Neuronal stem cell (in vitro differentiated cells): ENCODE data around the gene ROBO2.

Source experiments
- DNase-seq: peaks from one replicate; pipeline ENCODE4 v3.0.0-alpha.2; 2013; ENCODE audit warnings: low spot score
- H2AFZ ChIP-seq: one replicate; pipeline ENCODE4 v1.6.1; 2013; ENCODE audit warnings: mild to moderate bottlenecking, low read length, inconsistent platforms
- H2AK5ac ChIP-seq: 2 replicates; pipeline ENCODE4 v1.6.1; 2013; ENCODE audit warnings: low read depth, mild to moderate bottlenecking, inconsistent platforms, low read length, moderate library complexity, mixed read lengths
- H2BK120ac ChIP-seq: 2 replicates; pipeline ENCODE4 v1.6.1; 2013; ENCODE audit warnings: low read depth, mild to moderate bottlenecking, inconsistent platforms, low read length, moderate library complexity, mixed read lengths
- H2BK12ac ChIP-seq: one replicate; pipeline ENCODE4 v1.6.1; 2013; ENCODE audit warnings: low read length, inconsistent platforms
- H2BK15ac ChIP-seq: 2 replicates; pipeline ENCODE4 v1.6.1; 2013; ENCODE audit warnings: mild to moderate bottlenecking, low read length, inconsistent platforms, mixed read lengths
- H2BK5ac ChIP-seq: one replicate; pipeline ENCODE4 v1.6.1; 2013; ENCODE audit warnings: inconsistent platforms, mild to moderate bottlenecking, low read length, moderate library complexity
- H3K14ac ChIP-seq: one replicate; pipeline ENCODE4 v1.6.1; 2013; ENCODE audit warnings: low read length, inconsistent platforms
- H3K18ac ChIP-seq: 2 replicates; pipeline ENCODE4 v1.6.1; 2013; ENCODE audit warnings: low read length, inconsistent platforms
- H3K23ac ChIP-seq: 2 replicates; pipeline ENCODE4 v1.6.1; 2013; ENCODE audit warnings: low read depth, mild to moderate bottlenecking, mixed read lengths, low read length, inconsistent platforms; ENCODE audit not compliant: poor library complexity
- H3K27ac ChIP-seq: replicated peaks from 3 replicates; pipeline ENCODE4 v1.5.1; 2013; ENCODE audit warnings: low read length, inconsistent platforms
- H3K27me3 ChIP-seq, 3 experiments: 2 replicates each; pipeline ENCODE4 v1.6.1; 2013; ENCODE audit warnings: low read length in 3 of 3, mild to moderate bottlenecking in 2 of 3, inconsistent platforms in 1 of 3, low read depth in 1 of 3, mixed read lengths in 1 of 3, moderate library complexity in 1 of 3; ENCODE audit not compliant: control insufficient read depth in 3 of 3, insufficient read depth in 3 of 3
- H3K36me3 ChIP-seq, 2 donors: replicated peaks in 1 of 2; 2 replicates each; pipeline ENCODE4 v1.6.1; 2013; ENCODE audit warnings: low read length in 2 of 2; ENCODE audit not compliant: control insufficient read depth in 2 of 2, insufficient read depth in 2 of 2
- H3K4ac ChIP-seq: 2 replicates; pipeline ENCODE4 v1.6.1; 2013; ENCODE audit warnings: inconsistent platforms, mild to moderate bottlenecking, low read length, moderate library complexity
- H3K4me1 ChIP-seq, 2 donors: 1 replicate in 1 of 2; 2 replicates in 1 of 2; pipeline ENCODE4 v1.6.1; 2013; ENCODE audit warnings: low read length in 2 of 2, low read depth in 1 of 2; ENCODE audit not compliant: control insufficient read depth in 2 of 2, insufficient read depth in 1 of 2
- H3K4me2 ChIP-seq: one replicate; pipeline ENCODE4 v1.6.1; 2013; ENCODE audit warnings: mild to moderate bottlenecking, low read length, inconsistent platforms; ENCODE audit not compliant: insufficient read depth, poor library complexity, severe bottlenecking
- H3K4me3 ChIP-seq, 2 donors: 2 replicates each; pipeline ENCODE4 v1.5.1; 2013; ENCODE audit warnings: low read length in 2 of 2, mild to moderate bottlenecking in 2 of 2, inconsistent platforms in 1 of 2, moderate library complexity in 1 of 2
- H3K79me1 ChIP-seq: one replicate; pipeline ENCODE4 v1.6.1; 2013; ENCODE audit warnings: low read depth, mild to moderate bottlenecking, inconsistent platforms, low read length, moderate library complexity
- H3K9ac ChIP-seq: one replicate; pipeline ENCODE4 v1.6.1; 2013; ENCODE audit warnings: mild to moderate bottlenecking, low read depth, low read length, inconsistent platforms; ENCODE audit not compliant: poor library complexity
- H3K9me3 ChIP-seq, 2 donors: replicated peaks in 1 of 2; 2 replicates each; pipeline versions ENCODE3 to v1.6.1; 2013; ENCODE audit warnings: low read length in 2 of 2, mild to moderate bottlenecking in 2 of 2, inconsistent platforms in 1 of 2, low read depth in 1 of 2, mixed read lengths in 1 of 2, moderate library complexity in 1 of 2; ENCODE audit not compliant: control insufficient read depth in 2 of 2, insufficient read depth in 1 of 2
- H4K8ac ChIP-seq: one replicate; pipeline ENCODE4 v1.6.1; 2013; ENCODE audit warnings: low read depth, mild to moderate bottlenecking, inconsistent platforms, low read length, moderate library complexity
- H4K91ac ChIP-seq: one replicate; pipeline ENCODE4 v1.6.1; 2013; ENCODE audit warnings: low read length, low read depth, mild to moderate bottlenecking, inconsistent platforms; ENCODE audit not compliant: poor library complexity
- WGBS, 2 donors: extraction: QIAGEN DNeasy Blood & Tissue Kit; methylation state at CpG; one replicate each; pipeline ENCODE4 v1.1.7; 2013; ENCODE audit warnings: missing lambda C conversion rate in 2 of 2, mixed read lengths in 1 of 2; ENCODE audit not compliant: insufficient read length in 2 of 2, insufficient replicate concordance in 1 of 2; ENCODE audit errors: extremely low coverage in 2 of 2; 5-methylcytosine and 5-hydroxymethylcytosine counted together

The ROBO2 gene

DNA sequence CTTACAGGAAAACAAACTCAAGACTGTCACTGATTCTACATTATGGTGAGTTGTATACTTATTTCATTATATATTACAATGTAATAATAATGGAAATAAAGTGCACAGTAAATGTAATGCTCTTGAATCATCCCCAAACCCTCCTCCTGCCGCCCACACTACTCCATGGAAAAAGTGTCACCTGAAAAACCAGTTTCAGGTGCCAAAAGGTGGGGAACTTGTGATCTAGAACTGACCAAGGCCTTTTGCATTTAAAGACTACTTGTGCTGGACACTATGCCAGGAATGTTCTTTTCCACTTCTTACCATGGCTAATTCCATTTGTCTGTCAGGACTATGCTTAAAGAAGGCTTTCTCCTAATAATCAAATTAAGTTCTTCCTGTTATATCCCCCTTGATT is 32.3 kb downstream of the ROBO2 start:
- WGBS, 2 donors: no CpG with 5 or more reads among the region's 1 CpG
- H3K23ac ChIP-seq: no peak overlapping the region
- H3K4ac ChIP-seq: no peak overlapping the region

DNA sequence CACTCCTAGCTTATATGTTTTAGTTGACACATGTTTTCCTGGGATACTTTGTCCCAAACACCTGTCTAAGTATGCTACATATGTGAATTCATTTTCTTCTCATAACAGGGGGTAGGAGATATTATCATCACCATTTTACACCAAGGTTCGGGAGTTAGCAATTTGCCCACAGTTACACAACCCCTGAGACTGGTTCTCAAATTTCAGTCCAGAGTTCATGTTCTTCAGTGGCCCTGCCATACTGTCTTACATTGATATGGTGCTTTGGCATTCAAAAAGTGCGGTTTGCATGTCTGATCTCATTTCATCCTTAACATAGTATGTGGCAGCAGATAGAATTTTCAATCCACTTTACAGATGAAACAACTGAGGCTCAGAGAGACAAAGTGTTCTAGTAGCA is 38.4 kb downstream of the ROBO2 start:
- DNase-seq: no peak
- Histone ChIP-seq H2BK12ac (no peak overlapping the region), H2AFZ (no peak overlapping the region), H3K9ac (no peak overlapping the region), H4K91ac (no peak overlapping the region), H3K18ac (no peak overlapping the region), H3K23ac (no peak overlapping the region), H3K4me1 (peaks cover 0 to 5% of the 10 kb centered on the region in 2 donors), H3K27ac (no peak overlapping the region), H3K27me3 (no peaks in the 10 kb centered on the region), H3K4me2 (no peak overlapping the region), H3K14ac (no peak overlapping the region), H3K79me1 (no peaks in the 10 kb centered on the region), H2BK15ac (no peak overlapping the region), H3K4ac (no peak overlapping the region), H4K8ac (no peak overlapping the region), H3K9me3 (no peaks in the 10 kb centered on the region), H3K36me3 (no peaks in the 10 kb centered on the region), H2BK120ac (no peak overlapping the region), H2BK5ac (no peak overlapping the region), H2AK5ac (no peak overlapping the region), H3K4me3 (no peak overlapping the region)
- no CpG with 5 or more reads among the region's 2 CpGs for WGBS, 2 donors

More for the DNA sequence above, 32.3 kb downstream of the ROBO2 start:
- Histone ChIP-seq H3K79me1 (no peaks in the 10 kb centered on the region), H2AFZ (no peak overlapping the region), H2BK12ac (no peak overlapping the region), H4K91ac (no peak overlapping the region), H3K4me3 (no peak overlapping the region), H2AK5ac (no peak overlapping the region), H3K36me3 (no peaks in the 10 kb centered on the region), H3K27ac (no peak overlapping the region), H3K27me3 (no peaks in the 10 kb centered on the region), H2BK15ac (no peak overlapping the region), H3K4me1 (no peaks in the 10 kb centered on the region), H3K14ac (no peak overlapping the region), H4K8ac (no peak overlapping the region), H2BK5ac (no peak overlapping the region), H2BK120ac (no peak overlapping the region), H3K9me3 (no peaks in the 10 kb centered on the region), H3K18ac (no peak overlapping the region), H3K4me2 (no peak overlapping the region), H3K9ac (no peak overlapping the region)
- no peak for DNase-seq

DNA sequence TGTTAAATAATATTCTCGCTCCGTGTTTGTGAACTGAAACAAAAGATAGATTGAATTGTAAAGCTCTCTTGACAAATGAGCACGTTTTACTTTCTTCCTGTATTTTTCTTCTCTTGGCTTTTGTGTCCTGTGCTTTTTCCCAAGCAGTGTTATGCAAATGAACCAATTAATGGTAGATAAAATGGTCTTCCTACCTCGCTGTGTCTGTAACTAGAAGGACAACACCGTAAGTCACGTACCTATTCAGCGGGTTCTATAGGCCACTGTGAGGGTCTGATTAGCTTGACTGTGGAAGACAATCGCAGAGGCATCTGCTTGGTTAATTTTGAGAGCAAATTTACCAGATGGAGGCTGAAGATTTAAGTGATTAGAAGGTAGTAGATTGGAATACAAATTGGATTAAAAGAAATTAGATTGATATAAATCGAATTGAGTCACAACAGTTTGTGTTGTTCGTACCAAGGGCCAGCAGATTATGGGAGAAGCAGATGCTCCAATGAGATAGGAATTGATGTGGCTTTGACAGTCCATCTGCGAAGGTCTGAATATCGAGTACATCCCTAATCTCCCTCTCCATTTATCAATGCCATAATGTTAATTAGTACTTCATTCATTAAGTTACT is 40.2 kb downstream of the ROBO2 start:
- Histone ChIP-seq H2BK12ac (no peak overlapping the region), H2AK5ac (no peak overlapping the region), H2BK120ac (no peak overlapping the region), H3K18ac (no peak overlapping the region), H3K4me1 (peaks cover 0 to 5% of the 10 kb centered on the region in 2 donors), H3K27ac (no peak overlapping the region), H4K8ac (no peak overlapping the region), H3K9me3 (no peaks in the 10 kb centered on the region), H3K36me3 (no peaks in the 10 kb centered on the region), H2AFZ (no peak overlapping the region), H2BK15ac (no peak overlapping the region), H4K91ac (no peak overlapping the region), H3K4me2 (peak overlapping the region; percentile 18), H3K14ac (no peak overlapping the region), H3K4me3 (no peak overlapping the region), H3K27me3 (no peaks in the 10 kb centered on the region), H3K4ac (no peak overlapping the region), H3K23ac (no peak overlapping the region), H2BK5ac (no peak overlapping the region), H3K9ac (no peak overlapping the region), H3K79me1 (no peaks in the 10 kb centered on the region)
- peak; percentile 23 for DNase-seq
- WGBS, 2 donors: no CpG with 5 or more reads among the region's 12 CpGs

DNA sequence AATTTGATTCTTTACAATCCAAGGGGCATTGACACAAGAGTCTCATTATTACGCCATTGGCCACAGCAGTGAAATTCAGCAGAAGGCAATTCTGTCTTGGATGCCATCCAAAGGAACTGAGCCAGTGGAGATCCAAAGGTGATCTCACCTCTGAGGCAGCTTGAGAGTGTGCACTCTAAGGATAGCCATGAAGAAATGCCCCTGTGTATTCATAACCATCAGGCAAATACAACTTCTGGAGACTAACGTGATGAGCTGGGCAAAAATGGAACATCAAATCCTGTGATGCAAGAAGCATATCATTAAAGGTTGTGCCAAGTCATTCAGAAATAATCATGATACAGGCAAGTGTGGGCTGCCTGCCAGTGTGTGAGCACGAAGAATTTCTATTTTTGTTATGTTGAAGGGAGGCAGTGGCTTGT is 41.4 kb downstream of the ROBO2 start:
- WGBS, 2 donors: no CpG with 5 or more reads among the region's 3 CpGs
- H2AK5ac ChIP-seq: no peak overlapping the region
- no peak overlapping the region for H2BK5ac ChIP-seq
- H3K27ac ChIP-seq: no peak overlapping the region
- no peak overlapping the region for H4K91ac ChIP-seq
- H3K23ac ChIP-seq: no peak overlapping the region
- no peaks in the 10 kb centered on the region for H3K27me3 ChIP-seq
- no peaks in the 10 kb centered on the region for H3K79me1 ChIP-seq
- no peaks in the 10 kb centered on the region for H3K9me3 ChIP-seq
- H3K36me3 ChIP-seq: no peaks in the 10 kb centered on the region
- peaks cover 0 to 5% of the 10 kb centered on the region in 2 donors for H3K4me1 ChIP-seq
- no peak overlapping the region for H3K4me3 ChIP-seq
- H4K8ac ChIP-seq: no peak overlapping the region
- no peak overlapping the region for H2BK120ac ChIP-seq
- no peak overlapping the region for H2BK12ac ChIP-seq
- DNase-seq: no peak
- no peak overlapping the region for H3K4ac ChIP-seq
- no peak overlapping the region for H3K14ac ChIP-seq
- no peak overlapping the region for H2AFZ ChIP-seq
- no peak overlapping the region for H3K9ac ChIP-seq
- H3K18ac ChIP-seq: no peak overlapping the region
- H3K4me2 ChIP-seq: no peak overlapping the region
- H2BK15ac ChIP-seq: no peak overlapping the region
